GM21529 (cell line): ENCODE results near the gene ITGA7.

Source experiments
- ATAC-seq: cut with Tn5 transposase; IDR thresholded peaks from one replicate; pipeline ENCODE4 v1.9.1; 2021; ENCODE audit not compliant: unreplicated experiment

The ITGA7 gene

DNA sequence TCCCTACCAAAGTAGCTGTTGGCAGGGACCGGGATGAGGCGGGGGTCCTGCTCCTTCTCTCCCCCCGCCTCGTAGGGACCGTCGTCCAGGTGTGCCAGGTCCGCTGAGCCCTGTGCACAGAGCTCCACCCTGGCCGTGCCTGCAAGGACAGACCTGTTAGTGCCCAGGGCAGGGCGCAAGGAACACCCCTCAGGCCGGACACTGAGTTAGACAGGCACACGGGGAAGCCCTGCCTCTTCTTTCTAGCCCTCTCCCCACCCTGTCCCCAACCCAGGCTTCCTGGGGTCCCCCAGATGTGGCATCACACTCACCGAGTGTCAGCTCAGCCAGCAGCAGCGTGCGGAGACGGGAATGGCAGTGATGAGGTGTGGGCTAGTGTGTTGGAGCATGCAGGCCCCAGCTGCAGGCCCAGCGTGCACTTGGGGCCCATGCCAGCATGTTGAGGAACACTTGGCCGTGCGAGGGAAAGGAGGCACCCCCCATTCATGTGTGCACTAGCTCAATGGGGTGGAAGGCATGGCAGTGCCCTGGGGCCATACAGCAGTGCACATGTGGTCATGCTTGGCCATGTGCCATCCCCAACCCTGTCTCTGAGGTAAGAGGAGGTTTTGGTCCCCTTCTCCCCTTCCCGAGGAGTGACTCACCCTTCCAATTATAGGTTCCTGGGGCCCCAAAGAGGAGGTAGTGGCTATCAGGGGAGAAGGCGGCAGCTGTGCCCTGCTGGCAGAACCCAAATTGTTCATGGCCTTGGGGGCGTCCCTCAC, 7.3 kb downstream of the ITGA7 start:
- ATAC-seq = no peak

DNA sequence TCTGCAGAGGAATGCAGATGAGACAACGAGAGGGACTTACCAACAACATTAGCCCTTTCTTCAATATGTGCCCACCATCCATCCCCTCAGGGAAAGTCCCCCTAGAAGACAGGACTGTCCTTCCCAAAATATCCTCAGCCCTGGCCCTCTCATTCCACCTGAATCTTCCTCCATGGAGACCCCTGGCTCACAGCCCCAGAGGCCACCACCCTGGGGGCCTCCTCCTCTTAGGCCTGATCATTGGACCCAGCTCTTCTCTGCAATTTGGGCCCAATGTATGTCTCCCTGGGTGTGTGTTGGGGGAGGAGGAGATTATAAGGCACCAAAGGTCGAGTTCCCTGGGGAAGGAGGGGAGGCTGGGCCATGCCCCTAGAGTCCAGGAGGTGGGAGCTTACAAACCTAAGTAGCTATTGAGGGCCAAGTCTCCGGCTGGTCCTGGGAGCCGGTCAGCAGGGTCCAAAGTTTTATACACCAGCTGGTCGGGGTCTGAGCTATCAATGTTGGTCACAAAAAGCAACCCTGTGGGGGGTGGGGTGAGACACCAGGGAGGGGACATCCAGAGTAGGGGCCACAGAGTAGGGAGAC, 8.1 kb downstream of the ITGA7 start:
- ATAC-seq = no peak

DNA sequence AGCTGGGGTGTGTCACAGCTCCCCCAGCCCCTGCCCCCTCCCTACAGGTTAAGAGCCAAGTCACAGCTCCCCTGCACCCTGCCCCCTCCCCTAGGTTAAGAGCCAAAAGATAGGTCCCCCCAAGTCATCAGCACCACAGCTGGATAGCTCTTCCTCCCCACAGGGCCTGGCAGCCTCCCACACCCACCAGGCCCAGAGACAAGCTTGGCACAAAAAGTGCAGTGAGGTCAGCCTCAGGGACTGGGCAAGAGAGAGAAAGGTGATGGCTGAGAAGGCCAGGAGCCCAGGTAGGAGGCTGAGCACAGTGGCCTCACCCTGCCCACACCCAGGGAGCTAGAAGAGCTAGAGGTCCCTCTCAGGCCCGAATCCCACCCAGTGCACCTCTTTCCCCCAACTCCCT, 8.7 kb downstream of the ITGA7 start:
- ATAC-seq = no peak

DNA sequence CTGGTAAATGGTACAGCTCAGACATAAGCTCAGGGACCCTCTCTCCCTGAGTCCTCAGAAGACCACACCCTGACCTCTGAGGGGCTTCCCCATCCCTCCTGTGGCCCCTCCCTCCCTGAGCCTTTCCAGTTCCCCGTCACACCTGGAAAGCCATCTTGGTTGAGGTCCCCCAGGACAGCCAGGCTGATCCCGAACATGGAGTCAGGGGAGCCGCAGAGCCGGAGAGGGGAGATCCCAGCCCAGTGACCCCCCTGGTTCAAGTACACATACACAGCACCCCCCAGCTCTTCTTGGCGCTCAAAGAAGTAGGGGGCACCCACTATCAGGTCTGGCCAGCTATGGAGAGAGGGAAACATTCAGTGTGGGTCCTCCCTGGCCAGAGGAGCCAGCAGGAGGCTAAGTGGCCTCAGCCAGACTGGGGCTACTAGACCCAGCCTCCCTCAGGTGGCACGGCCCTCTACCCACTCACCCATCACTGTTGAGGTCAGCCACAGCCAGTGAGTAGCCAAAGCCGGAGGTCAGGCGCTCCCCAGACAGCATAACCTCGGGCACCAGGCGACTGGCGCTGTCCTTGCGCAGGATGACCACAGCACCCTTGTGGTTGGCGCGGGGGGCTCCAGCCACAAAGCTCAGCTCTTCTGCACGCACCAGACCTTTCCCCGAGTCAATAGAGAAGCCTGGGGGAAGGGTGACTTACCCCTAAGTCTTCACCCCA, 9.3 kb downstream of the ITGA7 start:
- no peak for ATAC-seq

DNA sequence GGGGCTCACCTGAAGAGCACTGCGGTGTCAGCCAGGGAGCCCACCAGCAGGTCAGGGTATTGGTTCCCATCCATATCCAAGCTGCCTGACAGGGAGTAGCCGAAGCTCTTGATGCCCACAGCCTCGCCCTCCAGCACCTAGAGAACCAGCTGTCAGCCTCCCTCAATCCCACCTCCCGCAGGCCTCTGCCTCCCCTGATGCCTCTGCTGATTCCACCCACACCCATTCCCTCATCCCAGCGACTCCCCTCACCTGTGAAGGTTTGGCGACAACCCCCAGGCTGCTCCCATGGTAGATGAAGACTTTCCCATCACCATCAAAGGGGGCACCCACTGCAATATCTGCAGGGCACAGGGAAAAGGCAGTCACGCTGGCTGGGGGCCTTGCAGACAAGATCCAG, 10.0 kb downstream of the ITGA7 start:
- no peak for ATAC-seq

DNA sequence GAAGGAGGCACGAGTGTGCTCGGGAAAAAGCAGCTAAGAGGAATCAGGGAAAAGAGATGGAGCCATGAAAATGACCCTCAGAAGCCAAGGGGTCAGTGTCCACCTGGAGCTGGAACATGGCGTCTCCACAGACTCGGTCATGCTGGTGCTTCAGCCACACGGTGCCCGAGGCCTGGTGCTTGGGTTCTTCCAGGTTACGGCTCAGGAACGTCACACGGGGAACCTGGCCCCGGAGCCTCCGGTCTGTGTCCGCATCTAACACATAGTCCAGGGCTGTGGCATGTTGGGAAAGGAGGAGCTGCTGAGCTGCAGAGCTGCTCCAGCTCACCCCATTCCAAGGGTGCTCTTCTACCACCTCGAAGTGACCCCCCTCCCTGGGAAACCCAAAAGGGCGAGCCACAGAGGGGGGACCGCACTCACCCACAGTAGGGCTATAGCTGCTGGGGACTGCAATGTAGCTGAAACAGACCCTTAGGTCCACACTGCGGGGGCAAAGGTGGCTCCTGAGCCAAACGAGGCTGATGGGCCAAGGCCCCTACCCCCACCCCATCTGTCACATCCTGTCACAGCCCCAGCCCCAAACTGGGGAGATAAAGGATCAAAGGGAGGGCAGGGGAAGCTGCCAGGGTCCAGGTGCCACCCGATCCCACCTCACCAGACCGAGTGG, 10.8 kb downstream of the ITGA7 start:
- ATAC-seq = no peak

DNA sequence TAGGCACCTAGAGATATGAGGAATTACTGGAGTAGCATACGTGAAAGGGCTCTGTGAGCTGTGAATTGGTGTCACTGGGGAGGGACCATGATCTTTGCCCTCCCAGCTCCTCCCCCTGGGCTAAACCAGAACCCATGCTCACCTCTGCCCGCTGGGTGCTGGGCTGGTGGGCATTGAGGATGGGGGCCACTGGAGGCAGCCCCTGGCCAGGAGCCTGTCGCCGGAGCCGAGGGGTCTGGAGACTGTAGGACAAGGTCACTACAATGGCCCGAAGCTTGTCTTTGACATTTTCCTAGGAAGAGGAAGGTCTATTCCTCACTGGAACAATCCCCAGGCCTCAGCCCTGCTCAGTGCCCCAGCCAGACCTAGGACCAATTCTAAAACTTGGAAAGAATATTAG, 11.6 kb downstream of the ITGA7 start:
- ATAC-seq = no peak

DNA sequence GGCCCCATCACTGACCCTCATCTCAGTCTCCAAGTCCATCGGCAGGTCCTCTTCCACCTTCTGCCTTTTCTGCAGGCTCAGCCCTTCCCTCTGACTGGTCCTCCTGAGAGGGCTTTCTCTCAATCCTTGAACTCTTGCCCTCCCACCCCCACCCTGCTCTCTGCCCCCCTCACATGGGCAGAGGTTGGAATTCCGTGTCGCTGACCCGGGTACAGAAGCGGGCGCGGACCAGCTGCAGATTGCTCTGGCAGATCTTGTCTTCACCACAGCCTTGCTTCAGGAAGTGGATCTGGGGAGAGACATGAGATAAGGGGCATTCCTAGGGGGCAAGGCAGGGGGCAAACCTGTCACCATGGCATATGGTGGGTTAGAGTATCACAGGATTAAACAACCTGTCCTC, 12.4 kb downstream of the ITGA7 start:
- no peak for ATAC-seq

DNA sequence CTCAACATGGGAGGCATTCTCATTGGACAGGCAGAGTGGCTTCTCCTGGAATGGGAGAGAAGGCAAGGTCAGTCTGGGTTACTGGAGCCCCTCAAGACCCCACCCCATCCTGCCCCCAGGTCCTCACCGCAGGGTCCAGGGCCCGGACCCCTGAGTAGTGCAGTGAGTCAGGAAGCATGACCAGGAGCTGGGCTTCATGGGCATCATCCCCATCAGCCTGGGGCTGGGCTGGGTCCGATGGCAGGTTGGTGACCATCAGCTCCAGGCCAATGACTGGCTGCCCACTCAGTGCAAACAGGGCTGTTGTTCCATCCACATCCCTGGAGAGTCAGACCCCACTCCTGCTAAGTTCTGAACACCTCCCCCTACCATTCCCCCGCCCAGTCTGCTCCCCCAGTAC, 13.1 kb downstream of the ITGA7 start:
- ATAC-seq = no peak

DNA sequence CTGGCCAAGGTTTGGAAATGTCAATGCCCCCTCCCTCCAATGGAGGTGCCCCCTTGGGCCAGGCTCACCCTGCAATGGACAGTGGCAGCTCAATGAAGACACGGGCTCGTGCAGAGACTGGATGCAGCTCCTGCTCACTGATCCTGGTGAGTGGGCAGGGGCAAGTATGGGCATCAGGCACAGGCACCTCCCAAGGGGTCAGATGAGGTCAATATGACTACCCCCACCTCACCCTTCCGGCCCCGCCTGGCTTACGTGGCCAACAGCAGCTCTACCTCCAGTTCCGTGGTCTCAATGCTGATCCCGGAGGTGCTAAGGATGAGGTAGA, 13.6 kb downstream of the ITGA7 start:
- no peak for ATAC-seq

DNA sequence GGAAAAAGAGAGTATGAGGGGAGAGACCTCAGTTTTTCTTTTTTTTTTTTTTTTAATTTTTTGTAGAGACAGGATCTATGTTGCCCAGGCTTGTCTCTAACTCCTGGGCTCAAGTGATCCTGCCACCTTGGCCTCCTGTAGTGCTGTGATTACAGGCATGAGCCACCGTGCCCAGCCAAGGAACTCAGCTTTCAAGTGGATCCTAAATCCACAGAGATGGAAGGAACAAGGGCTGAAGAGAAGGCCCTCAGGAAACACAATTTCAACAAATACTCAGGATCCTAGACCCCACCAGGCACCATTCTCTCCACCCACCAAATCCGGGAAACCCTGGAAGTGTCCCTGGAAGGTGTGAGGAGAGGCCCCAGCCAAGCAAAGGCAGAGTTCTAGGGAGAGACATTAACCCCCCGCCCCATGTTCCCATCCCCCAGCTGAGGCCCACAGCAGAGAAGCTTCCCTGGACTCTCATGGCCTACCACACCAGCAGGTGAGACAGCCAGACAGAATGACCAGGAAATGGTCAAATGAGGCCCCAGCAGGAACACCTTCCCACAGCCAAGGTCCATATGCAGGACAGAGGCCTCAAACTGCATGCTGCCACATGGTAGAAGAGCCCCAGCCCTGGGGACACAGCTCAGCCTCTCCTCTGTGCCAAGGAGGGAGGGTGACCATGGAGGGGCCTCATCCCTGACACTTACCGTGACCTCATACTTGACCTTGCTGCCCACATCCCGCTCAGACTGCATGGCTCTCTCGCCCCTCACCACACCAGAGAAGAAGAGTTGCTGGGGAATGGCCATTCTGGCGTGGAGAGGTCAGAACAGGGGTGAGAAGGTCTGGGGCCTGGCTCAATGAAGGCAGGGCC, 14.1 kb downstream of the ITGA7 start:
- no peak for ATAC-seq

DNA sequence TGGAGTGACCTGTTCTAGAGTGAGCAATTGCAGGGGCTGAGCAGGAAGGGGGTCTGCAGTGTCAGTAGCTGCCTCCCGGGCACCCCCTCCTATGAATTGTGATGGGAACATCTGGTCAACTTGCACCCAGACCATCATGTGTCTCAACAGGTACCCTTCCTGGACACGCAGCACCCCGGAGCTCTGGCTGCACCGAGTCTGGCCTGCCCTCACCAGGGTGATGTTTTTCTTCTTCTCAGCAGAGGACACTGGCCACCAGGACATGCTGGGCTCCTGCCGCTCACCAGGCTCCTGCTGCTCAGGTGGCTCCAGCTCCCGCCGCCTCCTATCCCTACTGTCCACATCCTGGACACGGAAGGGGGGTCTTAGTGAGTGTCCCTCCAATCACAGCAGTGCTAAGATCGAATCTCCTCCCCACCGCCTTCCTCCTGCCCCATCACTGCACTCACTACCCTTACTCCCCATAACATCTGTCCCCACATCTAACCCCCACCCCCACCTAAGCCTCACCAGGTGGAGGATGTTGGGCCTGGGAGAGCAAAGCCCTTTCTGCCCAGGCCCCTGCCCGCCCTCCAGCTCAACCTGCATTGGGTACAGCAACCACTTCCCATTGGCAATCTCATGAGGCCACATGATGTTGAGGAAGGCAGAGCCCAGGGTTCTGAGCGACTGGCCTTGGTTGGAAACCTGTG, 14.9 kb downstream of the ITGA7 start:
- ATAC-seq = no peak

DNA sequence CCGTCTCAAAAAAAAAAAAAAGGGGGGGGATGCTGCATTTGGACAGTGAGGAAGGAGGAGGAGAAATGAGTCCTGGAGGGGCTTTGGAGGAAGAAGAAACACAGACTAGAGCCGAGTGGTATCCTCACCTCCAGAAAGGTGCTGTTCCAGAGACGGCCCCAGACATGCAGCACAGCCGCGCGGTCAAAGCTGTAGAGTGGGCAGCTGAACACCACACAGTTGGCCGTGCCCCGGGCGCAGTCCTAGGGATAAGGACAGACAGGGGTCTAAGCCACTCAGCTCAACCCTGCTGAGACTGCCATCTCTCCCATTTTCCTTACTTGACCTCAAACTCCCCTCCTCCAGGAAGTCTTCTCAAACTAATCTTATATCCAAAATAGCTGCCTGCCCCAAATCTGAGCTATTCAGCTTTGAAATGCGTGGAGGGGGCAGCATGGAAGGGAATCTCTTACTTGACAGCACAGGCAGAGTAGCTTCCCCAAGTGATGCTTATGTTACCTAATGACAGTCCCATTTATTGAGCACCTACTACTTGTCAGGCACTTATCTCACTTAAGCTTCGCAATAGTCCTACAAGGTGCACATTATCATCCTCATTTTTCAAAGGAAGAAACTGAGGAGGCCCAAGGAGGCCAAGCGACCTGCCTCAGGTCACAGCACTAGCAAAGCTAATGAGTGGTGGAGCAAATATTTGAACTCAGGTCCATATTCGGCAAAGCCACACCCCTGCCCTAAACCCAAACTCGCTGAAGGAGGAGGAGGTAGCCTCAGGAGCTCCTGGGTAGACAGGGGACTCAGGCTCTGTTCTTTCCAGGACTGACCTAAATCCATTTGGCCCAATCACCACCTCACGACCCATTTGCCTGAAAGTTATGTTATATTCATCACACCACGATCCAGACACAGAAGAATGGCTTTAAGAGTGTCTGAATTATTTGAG, 18.7 kb downstream of the ITGA7 start:
- ATAC-seq = no peak

DNA sequence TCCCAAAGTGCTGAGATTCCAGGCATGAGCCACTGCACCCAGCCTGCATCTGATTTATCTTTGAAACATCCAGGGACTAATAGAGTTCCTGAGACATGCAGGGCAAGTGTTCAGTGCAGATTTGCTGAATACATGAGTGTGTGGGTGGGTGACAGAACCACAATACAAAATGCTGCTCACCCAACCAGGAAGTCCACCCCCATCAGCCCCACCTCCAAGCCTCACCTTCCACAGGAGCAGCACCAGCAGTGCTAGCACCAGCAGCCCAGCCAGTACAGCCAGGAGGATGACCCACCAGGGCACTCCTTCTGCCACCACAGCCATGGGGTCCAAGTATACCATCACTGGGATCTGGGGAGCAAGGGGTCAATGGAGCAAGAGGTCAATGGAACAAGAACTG, 20.0 kb downstream of the ITGA7 start:
- ATAC-seq = no peak

DNA sequence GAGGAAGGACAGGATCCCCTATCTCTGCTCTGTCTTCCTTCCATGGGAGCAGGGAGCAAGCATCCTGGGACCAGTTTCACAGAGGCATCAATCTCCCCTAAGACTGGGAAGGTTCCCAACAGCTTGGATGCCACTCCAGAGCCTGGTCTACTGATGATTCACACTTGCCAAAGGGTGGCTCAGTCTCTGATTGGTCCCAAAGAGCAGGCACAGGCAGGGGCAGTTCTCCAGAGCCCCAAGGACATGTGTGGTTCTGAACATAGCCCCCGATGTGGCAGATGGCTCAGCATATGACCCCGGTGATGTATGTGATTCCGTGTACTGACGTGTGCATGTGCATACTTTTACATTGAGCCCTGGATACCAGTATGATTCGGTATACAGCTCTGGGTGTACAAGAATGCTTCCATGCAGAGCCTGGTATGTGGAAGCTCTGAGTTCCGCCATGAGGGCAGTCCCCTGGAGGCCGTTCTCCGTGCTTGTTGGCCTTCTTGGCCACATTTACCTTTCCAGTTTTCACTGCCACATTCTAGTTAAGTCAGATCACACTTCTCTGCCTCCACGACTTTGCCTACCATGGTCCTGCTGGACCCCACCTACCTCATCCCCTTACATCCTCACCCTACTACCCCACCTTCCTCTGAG, 21.2 kb downstream of the ITGA7 start:
- no peak for ATAC-seq

DNA sequence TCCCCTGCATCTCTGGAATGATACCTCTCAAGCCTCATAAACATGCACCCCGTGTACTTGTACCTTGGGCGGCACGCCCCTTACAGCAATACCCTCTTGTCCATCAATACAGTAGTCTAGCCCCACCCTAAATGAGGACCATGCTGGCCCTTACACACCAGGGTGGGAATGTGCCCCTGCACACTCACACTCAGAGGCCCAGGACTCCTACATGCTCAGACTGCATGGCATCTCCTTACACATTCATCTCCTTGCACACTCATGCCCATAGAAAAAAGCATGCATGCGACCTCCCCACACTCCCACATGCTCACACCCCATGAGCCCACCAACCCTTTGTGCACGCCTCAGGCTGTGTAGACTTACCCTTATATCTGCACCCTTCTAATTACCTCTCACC, 22.0 kb downstream of the ITGA7 start:
- ATAC-seq = no peak

DNA sequence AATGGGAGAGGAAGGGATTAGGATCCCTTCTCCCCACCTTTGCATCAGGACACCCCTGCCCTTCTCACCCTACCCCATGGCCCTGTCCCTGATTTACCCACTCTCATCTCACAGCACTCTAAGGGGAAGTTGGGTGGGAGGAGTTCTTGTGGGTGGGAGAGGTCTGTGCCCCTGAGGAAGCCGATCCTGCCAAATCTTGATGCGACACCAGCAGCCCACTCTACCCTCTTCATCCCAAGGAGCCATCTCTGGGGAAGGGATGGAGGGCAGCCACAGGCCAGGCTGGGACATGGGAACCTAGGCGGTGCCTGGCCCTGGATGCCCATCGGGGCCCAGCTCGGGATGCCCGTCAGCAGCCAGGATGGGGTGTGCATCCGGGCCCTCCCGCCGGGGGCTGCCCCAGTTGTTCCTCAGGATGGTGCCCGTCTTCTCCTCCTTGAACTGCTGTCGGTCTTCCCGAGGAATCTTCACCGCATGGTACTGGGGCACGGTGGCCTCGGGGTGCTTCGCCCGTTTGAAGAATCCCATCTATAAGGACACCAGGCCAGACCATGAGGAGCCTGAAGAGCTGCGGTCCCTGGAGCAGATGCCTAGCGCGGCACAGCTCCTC, 22.8 kb downstream of the ITGA7 start:
- no peak for ATAC-seq

DNA sequence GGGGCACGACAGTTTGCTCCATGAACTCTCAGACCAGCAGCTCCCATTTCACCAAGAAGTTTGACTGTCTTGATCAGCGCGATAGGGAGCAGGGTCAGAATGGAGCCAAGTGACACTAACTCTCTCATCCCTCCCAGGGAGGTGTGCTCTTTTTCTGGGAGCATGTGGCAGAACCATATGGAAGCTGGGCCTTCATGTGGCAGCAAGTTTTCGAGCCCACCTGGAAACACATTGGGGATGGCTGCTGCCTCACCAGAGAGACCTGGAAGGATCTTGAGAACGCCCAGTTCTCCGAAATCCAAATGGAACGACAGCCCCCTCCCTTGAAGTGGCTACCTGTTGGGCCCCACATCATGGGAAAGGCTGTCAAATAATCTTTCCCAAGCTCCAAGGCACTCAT, 24.0 kb downstream of the ITGA7 start:
- no peak for ATAC-seq
